Activated CD8-positive, alpha-beta memory T cell treated with anti-CD3 and anti-CD28 coated beads, Interleukin-2, amount 50 U/mL, for 24 hours (primary cell): ENCODE measurements around the gene PRF1.
A peak's percentile ranks its signal among the peaks of the same experiment; 100 is the strongest.

Experiments used
- DNase-seq: peaks from one replicate; pipeline ENCODE4 v3.0.0-alpha.2; 2020; ENCODE audit errors: extremely low read depth

The PRF1 gene

GRCh38 chr10:70559861-70560260 lies 42.7 kb downstream of the PRF1 start:
- DNase-seq, result no peak

- DNase-seq, result peak; percentile 60
Measured at GRCh38 chr10:70558871-70559810, 43.4 kb downstream of the PRF1 start.

- DNase-seq, result no peak
Measured at GRCh38 chr10:70558295-70558694, 44.2 kb downstream of the PRF1 start.

- no peak for DNase-seq
Measured at GRCh38 chr10:70557876-70558275, 44.7 kb downstream of the PRF1 start.

GRCh38 chr10:70557086-70557845 lies 45.3 kb downstream of the PRF1 start:
- no peak for DNase-seq

- DNase-seq, result no peak
Measured at GRCh38 chr10:70555371-70555770, 47.2 kb downstream of the PRF1 start.

GRCh38 chr10:70552586-70552985 lies 50.0 kb downstream of the PRF1 start:
- DNase-seq, result no peak

GRCh38 chr10:70551971-70552422 lies 50.5 kb downstream of the PRF1 start:
- DNase-seq, result no peak

- no peak for DNase-seq
Measured at GRCh38 chr10:70551466-70551865, 51.1 kb downstream of the PRF1 start.

GRCh38 chr10:70550459-70550858 lies 52.1 kb downstream of the PRF1 start:
- DNase-seq, result no peak

- DNase-seq, result peak; percentile 42
Measured at GRCh38 chr10:70549962-70550458, 52.5 kb downstream of the PRF1 start.

GRCh38 chr10:70549351-70549961 lies 53.1 kb downstream of the PRF1 start:
- DNase-seq, result no peak
